ENCODE data around the gene SNRPE. TPM values are rescaled to one million over a fixed set of nuclear protein-coding genes. Genes with fewer than 3 reads are reported as not detected.

SNRPE gene
- total and polyA plus RNA-seq, 4 donors, result 12.9 to 128 (median 36.4) TPM

DNA sequence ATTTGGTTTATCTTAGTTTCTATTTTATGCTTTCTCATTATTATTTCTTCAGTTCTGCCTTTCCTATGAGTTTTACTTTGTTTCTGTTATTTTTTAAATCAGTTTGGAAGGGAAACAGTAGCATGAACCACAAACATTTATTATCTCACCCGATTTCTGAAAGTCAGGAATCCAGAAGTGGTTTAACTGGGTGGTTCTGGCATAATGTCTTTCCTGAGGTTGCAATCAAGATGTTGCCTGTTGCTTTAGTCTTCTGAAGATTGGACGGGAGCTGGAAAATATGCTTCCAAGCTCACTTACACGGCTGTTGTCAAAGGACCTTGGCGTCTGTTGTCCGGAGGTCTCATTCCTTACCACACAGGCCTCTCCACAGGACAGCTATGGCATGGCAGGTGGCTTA, 50.4 kb downstream of the SNRPE start:
- H3K4me3 ChIP-seq (ENCODE audit: low read depth in 1 of 3, low read length in 3 of 3), result no peak overlapping the region
- DNase-seq (ENCODE audit: low spot score), result no peak
- H3K36me3 ChIP-seq (ENCODE audit: control insufficient read depth in 4 of 4, insufficient read depth in 3 of 4, low read depth in 1 of 4, low read length in 3 of 4), result no peaks in the 10 kb centered on the region
- no peak overlapping the region for H3K9ac ChIP-seq (ENCODE audit: low read depth in 1 of 2, low read length in 2 of 2)
- H3K4me1 ChIP-seq (ENCODE audit: control insufficient read depth in 4 of 4, insufficient read depth in 4 of 4, low read length in 3 of 4), result peaks cover 0 to 10% (median 7%) of the 10 kb centered on the region in 4 donors
- no peak overlapping the region for H3K27ac ChIP-seq (ENCODE audit: low read depth in 1 of 2, low read length in 2 of 2)
- TF ChIP-seq, protein P1, sequence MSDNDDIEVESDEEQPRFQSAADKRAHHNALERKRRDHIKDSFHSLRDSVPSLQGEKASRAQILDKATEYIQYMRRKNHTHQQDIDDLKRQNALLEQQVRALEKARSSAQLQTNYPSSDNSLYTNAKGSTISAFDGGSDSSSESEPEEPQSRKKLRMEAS (IDR thresholded peaks at IDR 0.05), result no peak
- no peak for TF ChIP-seq NR2F2 (IDR thresholded peaks at IDR 0.05)
- TF ChIP-seq FOXA1 (IDR thresholded peaks at IDR 0.05), result no peak
- TF ChIP-seq, protein P2, sequence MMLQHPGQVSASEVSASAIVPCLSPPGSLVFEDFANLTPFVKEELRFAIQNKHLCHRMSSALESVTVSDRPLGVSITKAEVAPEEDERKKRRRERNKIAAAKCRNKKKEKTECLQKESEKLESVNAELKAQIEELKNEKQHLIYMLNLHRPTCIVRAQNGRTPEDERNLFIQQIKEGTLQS (IDR thresholded peaks at IDR 0.05), result no peak
- TF ChIP-seq HNF4G (IDR thresholded peaks at IDR 0.05), result no peak
- TF ChIP-seq, protein P3, sequence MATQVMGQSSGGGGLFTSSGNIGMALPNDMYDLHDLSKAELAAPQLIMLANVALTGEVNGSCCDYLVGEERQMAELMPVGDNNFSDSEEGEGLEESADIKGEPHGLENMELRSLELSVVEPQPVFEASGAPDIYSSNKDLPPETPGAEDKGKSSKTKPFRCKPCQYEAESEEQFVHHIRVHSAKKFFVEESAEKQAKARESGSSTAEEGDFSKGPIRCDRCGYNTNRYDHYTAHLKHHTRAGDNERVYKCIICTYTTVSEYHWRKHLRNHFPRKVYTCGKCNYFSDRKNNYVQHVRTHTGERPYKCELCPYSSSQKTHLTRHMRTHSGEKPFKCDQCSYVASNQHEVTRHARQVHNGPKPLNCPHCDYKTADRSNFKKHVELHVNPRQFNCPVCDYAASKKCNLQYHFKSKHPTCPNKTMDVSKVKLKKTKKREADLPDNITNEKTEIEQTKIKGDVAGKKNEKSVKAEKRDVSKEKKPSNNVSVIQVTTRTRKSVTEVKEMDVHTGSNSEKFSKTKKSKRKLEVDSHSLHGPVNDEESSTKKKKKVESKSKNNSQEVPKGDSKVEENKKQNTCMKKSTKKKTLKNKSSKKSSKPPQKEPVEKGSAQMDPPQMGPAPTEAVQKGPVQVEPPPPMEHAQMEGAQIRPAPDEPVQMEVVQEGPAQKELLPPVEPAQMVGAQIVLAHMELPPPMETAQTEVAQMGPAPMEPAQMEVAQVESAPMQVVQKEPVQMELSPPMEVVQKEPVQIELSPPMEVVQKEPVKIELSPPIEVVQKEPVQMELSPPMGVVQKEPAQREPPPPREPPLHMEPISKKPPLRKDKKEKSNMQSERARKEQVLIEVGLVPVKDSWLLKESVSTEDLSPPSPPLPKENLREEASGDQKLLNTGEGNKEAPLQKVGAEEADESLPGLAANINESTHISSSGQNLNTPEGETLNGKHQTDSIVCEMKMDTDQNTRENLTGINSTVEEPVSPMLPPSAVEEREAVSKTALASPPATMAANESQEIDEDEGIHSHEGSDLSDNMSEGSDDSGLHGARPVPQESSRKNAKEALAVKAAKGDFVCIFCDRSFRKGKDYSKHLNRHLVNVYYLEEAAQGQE (IDR thresholded peaks at IDR 0.05), result no peak
- H3K27me3 ChIP-seq (ENCODE audit: control insufficient read depth in 4 of 4, insufficient read depth in 4 of 4, low read length in 3 of 4), result no peaks in the 10 kb centered on the region
- H3K9me3 ChIP-seq (ENCODE audit: control insufficient read depth in 4 of 4, low read length in 3 of 4), result no peaks in the 10 kb centered on the region
- WGBS, result 93% methylated on average over 5 of the region's 5 CpGs

DNA sequence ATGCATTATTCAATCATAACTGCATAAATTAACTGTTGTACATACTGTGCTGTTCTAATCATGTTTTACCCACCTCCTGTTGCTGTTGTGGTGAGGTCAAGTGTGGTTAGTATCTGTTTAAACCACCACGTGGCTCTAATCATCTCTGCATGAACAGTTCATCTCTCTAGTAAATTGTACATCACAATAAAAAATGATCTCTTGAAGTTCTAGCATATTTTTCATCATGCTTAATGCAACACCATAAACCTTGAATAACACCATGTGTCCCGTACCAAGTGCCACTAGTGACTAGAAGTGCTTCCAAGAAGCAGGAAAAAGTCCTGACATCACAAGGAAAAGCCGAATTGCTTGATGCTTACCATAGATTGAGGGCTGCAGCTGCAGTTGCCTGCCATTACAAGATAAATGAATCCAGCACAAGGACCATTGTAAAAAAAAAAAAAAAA, 51.7 kb downstream of the SNRPE start:
- Histone ChIP-seq H3K4me3 (ENCODE audit: low read depth in 1 of 3, low read length in 3 of 3) (no peak overlapping the region), H3K4me1 (ENCODE audit: control insufficient read depth in 4 of 4, insufficient read depth in 4 of 4, low read length in 3 of 4) (peaks cover 0 to 10% (median 7%) of the 10 kb centered on the region in 4 donors), H3K27me3 (ENCODE audit: control insufficient read depth in 4 of 4, insufficient read depth in 4 of 4, low read length in 3 of 4) (no peaks in the 10 kb centered on the region), H3K9me3 (ENCODE audit: control insufficient read depth in 4 of 4, low read length in 3 of 4) (no peaks in the 10 kb centered on the region), H3K36me3 (ENCODE audit: control insufficient read depth in 4 of 4, insufficient read depth in 3 of 4, low read depth in 1 of 4, low read length in 3 of 4) (no peaks in the 10 kb centered on the region), H3K27ac (ENCODE audit: low read depth in 1 of 2, low read length in 2 of 2) (no peak overlapping the region), H3K9ac (ENCODE audit: low read depth in 1 of 2, low read length in 2 of 2) (no peak overlapping the region)
- no peak for DNase-seq (ENCODE audit: low spot score)
- WGBS, result 80% methylated on average over 3 of the region's 3 CpGs
- TF ChIP-seq, protein P4, sequence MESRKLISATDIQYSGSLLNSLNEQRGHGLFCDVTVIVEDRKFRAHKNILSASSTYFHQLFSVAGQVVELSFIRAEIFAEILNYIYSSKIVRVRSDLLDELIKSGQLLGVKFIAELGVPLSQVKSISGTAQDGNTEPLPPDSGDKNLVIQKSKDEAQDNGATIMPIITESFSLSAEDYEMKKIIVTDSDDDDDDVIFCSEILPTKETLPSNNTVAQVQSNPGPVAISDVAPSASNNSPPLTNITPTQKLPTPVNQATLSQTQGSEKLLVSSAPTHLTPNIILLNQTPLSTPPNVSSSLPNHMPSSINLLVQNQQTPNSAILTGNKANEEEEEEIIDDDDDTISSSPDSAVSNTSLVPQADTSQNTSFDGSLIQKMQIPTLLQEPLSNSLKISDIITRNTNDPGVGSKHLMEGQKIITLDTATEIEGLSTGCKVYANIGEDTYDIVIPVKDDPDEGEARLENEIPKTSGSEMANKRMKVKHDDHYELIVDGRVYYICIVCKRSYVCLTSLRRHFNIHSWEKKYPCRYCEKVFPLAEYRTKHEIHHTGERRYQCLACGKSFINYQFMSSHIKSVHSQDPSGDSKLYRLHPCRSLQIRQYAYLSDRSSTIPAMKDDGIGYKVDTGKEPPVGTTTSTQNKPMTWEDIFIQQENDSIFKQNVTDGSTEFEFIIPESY (IDR thresholded peaks at IDR 0.05), result no peak
- TF ChIP-seq TAF1 (conservative IDR thresholded peaks at IDR 0.05) (no peak), HNF4G (IDR thresholded peaks at IDR 0.05) (no peak), SP1 (IDR thresholded peaks at IDR 0.05) (no peak), GABPA (IDR thresholded peaks at IDR 0.05 in 1 of 2, conservative IDR thresholded peaks at IDR 0.05 in 1 of 2) (no peak), RAD21 (IDR thresholded peaks at IDR 0.05) (no peak), JUND (IDR thresholded peaks at IDR 0.05) (no peak)
- TF ChIP-seq, protein P1 (IDR thresholded peaks at IDR 0.05), result no peak
- TF ChIP-seq, protein P5, sequence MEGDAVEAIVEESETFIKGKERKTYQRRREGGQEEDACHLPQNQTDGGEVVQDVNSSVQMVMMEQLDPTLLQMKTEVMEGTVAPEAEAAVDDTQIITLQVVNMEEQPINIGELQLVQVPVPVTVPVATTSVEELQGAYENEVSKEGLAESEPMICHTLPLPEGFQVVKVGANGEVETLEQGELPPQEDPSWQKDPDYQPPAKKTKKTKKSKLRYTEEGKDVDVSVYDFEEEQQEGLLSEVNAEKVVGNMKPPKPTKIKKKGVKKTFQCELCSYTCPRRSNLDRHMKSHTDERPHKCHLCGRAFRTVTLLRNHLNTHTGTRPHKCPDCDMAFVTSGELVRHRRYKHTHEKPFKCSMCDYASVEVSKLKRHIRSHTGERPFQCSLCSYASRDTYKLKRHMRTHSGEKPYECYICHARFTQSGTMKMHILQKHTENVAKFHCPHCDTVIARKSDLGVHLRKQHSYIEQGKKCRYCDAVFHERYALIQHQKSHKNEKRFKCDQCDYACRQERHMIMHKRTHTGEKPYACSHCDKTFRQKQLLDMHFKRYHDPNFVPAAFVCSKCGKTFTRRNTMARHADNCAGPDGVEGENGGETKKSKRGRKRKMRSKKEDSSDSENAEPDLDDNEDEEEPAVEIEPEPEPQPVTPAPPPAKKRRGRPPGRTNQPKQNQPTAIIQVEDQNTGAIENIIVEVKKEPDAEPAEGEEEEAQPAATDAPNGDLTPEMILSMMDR (IDR thresholded peaks at IDR 0.05; ENCODE audit: low read depth, low read length, missing input control), result no peak
